DND-41 (cell line): ENCODE results near the gene ACADM.

ENCODE experiments used
- CTCF ChIP-seq: IDR thresholded peaks from 2 replicates; pipeline ENCODE4 v1.5.1; 2012; ENCODE audit warnings: borderline replicate concordance, low read length, moderate library complexity, mild to moderate bottlenecking; ENCODE audit not compliant: poor library complexity, severe bottlenecking; ENCODE audit errors: extremely low read depth
- EZH2 ChIP-seq: IDR thresholded peaks from 3 replicates; pipeline ENCODE4 v1.6.1; 2012; ENCODE audit warnings: borderline replicate concordance, low read depth, mild to moderate bottlenecking, moderate library complexity, low read length, inconsistent platforms; ENCODE audit not compliant: severe bottlenecking

- TF ChIP-seq CTCF (no peak), EZH2 (no peak)
Observed at GRCh38 chr1:75733661-75734060, 9.2 kb downstream of the ACADM start.
